ENCODE measurements around the gene DSE.

Gene DSE

DNA sequence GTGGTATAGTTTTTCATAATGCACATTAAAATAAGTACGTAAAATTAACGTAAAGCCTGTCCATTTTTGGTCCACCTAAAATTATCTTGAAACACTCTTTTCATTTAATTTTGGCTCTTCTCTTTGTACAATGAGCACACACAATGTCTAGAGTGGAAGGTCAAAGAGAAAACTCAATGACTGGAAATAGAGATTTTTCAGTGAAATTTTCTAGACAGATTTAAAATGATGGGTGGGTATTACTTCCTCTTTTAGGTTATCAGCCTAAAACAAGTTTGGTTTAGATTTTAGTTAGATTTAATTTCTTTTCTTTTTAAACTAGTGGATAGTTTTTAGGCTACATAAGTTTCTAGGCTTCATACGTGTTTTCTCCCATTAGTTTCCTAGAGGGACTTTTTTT, 24.9 kb downstream of the DSE start:
- TF ChIP-seq, protein P1, sequence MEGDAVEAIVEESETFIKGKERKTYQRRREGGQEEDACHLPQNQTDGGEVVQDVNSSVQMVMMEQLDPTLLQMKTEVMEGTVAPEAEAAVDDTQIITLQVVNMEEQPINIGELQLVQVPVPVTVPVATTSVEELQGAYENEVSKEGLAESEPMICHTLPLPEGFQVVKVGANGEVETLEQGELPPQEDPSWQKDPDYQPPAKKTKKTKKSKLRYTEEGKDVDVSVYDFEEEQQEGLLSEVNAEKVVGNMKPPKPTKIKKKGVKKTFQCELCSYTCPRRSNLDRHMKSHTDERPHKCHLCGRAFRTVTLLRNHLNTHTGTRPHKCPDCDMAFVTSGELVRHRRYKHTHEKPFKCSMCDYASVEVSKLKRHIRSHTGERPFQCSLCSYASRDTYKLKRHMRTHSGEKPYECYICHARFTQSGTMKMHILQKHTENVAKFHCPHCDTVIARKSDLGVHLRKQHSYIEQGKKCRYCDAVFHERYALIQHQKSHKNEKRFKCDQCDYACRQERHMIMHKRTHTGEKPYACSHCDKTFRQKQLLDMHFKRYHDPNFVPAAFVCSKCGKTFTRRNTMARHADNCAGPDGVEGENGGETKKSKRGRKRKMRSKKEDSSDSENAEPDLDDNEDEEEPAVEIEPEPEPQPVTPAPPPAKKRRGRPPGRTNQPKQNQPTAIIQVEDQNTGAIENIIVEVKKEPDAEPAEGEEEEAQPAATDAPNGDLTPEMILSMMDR (IDR thresholded peaks at IDR 0.05; ENCODE audit: insufficient read depth, missing control alignments): no peak
- no peak for DNase-seq (ENCODE audit: insufficient read length, low spot score)
- no peak for FAIRE-seq

DNA sequence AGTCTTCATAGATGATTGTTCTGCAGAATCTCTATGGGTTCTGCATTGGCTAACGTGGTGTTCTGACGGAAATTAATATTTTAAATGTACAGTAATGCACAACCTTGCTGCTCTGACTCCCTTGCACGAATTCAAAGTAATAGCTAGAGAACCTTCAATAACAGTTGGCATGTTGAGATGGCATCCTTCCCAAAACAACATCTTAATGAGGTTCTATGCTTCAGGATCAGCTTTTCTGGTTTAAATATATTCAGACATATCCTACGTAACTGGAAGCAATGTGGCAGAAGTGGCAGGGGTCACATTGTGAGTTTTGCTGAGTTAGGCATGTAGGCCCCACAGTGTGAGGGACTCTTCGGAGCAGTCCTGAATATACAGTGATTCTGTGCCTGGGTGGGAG, 25.7 kb downstream of the DSE start:
- DNase-seq (ENCODE audit: insufficient read length, low spot score) (no peak), FAIRE-seq (no peak)
- TF ChIP-seq, protein P1 (IDR thresholded peaks at IDR 0.05; ENCODE audit: insufficient read depth, missing control alignments): no peak

DNA sequence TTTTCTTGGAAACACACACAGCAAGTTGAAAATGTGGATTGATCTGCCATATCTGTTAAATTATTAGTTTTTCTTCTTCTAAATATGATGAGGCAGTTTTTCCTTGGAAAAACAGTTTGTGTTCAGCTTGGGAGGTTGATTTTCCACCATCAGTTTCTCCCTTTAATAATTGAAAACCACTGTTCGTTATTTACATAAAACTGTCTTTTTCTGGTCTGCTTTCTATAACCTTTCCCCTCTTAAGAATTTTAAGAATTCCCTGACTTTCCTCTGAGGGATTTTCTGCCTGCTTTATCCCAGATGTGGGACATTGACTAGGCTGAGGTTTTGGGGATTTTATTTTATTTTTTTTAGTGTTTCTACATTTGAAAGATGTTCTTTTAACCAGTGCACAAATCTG, 27.2 kb downstream of the DSE start:
- FAIRE-seq (no peak), DNase-seq (ENCODE audit: insufficient read length, low spot score) (no peak)
- TF ChIP-seq, protein P1 (IDR thresholded peaks at IDR 0.05; ENCODE audit: insufficient read depth, missing control alignments): no peak

DNA sequence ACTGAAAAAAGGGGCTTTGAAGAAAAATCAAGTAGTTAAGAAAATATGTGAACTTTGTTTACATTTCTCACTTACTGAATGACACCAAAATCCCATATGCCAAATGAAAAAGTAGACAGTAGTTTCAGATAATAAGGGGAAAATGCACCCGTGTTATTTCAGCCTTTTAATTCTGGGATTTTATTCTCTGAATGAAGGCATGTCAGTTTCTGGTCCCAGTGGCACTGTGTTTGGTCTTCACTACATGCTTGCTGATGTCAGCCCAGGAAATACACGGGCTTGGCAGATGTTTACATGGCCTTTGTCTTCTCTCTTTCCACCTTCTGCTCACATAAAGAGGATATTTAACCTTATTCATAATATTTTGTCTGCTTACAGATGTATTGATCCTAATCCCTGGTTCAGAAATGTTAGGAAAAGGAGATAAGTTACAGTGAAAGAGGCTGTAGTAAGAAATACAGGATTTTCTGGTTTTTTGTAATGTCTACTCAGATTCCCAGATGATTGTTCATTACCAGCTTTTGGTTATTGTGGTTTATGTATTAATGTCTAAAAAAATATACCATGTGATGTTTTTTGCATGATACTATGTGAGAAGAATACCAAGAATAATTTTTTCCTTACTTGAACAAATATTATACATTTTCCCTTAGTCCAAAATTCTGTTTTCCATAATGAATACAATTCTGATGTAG, 27.7 kb downstream of the DSE start:
- FAIRE-seq (no peak), DNase-seq (ENCODE audit: insufficient read length, low spot score) (no peak)
- TF ChIP-seq, protein P1 (IDR thresholded peaks at IDR 0.05; ENCODE audit: insufficient read depth, missing control alignments): no peak

DNA sequence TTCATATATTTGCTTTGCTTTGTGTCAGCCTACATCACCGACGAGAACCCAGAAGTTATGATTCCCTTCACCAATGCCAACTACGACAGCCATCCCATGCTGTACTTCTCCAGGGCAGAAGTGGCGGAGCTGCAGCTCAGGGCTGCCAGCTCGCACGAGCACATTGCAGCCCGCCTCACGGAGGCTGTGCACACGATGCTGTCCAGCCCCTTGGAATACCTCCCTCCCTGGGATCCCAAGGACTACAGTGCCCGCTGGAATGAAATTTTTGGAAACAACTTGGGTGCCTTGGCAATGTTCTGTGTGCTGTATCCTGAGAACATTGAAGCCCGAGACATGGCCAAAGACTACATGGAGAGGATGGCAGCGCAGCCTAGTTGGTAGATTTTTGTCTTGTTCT, 28.5 kb downstream of the DSE start:
- FAIRE-seq: no peak
- DNase-seq (ENCODE audit: insufficient read length, low spot score): no peak
- TF ChIP-seq, protein P1 (IDR thresholded peaks at IDR 0.05; ENCODE audit: insufficient read depth, missing control alignments): no peak

DNA sequence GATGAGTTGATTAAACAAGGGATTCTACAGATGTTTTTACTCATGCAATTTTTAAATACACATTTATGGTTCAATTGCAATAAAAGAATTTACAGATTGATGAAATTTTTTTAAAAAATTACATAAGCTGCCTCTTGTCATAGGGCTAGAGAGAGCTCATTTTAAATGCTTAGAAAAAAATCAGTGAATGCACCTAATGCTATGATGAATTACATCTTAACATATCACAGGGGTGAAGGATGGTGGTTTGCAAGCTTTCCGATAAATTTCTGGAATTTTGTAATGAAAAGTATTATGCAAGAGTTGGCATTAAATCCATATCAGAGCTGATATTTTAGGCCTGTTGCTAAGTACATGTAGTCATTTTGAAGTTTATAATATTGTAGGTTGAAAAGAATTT, 29.6 kb downstream of the DSE start:
- DNase-seq (ENCODE audit: insufficient read length, low spot score) (no peak), FAIRE-seq (no peak)
- TF ChIP-seq, protein P1 (IDR thresholded peaks at IDR 0.05; ENCODE audit: insufficient read depth, missing control alignments): no peak

DNA sequence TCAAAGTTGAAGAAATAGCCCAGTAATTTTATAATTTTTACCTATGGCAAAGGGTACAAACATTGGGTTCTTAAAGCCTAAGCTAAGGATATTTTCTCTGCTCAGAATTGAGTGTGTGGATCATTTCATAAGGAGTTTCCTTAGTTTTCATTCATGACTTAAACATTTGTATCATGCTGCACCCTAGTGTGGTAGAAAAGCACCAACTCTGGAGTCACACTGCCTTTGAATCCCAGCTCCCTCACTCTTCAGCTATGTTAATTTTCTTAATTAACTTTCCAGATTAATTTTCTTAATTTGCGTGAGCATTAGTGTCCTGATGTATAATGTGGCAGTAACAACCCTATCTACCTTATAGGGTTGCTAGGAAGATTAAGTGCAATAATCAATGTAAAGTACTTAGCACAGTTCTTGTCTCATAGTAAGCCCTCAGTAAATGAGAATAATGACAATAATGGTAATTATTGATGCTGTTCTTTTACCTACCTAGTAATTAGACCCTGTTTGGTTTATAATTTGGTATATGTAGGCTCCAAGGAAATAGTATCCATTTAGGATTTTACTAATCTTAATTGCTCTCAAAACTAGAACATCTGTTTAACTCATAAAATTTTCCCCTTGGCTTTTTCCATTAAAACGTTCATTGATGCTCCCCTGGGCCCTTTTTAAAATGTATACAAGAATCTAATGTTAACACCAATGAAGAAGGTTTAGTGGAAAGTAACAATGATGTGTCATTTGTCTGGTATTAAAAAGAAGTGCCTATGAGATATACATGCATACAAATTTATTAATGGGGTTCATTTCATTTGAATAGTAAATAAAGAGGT, 31.6 kb downstream of the DSE start:
- DNase-seq (ENCODE audit: insufficient read length, low spot score) (no peak), FAIRE-seq (no peak)
- TF ChIP-seq, protein P1 (IDR thresholded peaks at IDR 0.05; ENCODE audit: insufficient read depth, missing control alignments): no peak
